HL-60/S4 (cell line): ENCODE measurements around the gene BRI3BP.
"Not testable (repeated sequence)": the region's sequence is repeated elsewhere in the genome, so short reads cannot be mapped to it uniquely, and the experiment has no call there.

Experiments
- in situ Hi-C: fragments of 300-500 bp; cut with MboI; formaldehyde crosslinking; loops from 2 replicates; pipeline ENCODE4 v1.14.3; 2022; ENCODE audit warnings: low sequenced_read_pairs

BRI3BP gene

DNA sequence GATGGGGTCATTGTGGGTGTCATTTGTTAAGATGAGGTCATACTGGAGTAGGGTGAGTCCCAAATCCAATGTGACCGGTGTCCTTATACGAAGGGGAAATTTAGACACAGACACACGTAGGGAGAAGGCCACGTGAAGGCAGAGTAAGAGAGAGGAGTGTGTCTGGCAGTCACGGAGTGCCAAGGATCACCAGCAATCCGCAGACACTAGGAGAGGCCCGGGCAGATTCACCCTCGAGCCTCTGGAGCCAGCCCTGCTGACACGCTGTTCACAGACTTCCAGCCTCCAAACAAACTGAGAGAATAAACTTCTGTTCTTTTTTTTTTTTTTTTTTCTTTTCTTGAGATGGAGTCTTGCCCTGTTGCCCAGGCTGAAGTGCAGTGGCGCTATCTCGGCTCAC is 24.9 kb downstream of the BRI3BP start:
- in situ Hi-C loops, result no loop called here

DNA sequence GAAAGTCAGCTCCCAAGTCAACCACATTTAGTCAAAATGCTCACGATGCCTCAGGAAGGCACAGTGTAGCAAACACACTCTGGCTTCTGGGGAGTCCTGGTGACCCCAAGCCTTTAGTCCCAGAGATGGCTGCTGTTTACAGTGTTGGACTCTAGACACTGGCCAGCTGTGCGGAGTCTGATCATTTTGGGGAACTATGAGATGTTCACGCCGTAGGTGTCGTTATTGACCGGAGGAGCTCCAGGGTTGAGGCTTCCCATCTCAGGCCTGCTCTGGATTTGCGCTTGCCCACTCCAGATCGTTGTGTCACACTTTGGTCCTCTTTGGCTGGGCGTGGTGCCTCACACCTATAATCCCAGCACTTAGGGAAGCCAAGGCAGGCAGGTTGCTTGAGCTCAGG is 27.7 kb downstream of the BRI3BP start:
- in situ Hi-C loops, result no loop called here

DNA sequence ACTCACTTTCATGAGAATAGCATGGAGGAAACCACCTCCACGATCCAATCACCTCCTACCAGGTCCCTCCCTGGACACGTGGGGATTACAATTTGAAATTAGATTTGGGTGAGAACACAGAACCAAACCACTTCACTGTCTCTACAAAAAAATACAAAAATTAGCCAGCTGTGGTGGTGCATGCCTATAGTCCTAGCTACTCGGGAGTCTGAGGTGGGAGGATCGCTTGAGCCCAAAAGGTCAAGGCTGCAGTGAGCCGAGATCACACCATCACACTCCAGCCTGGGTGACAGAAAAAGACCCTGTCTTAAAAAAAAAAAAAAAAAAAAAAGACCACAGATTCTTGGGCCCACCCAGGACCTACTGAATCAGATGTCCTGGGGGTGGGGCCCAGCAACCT is 28.3 kb downstream of the BRI3BP start:
- in situ Hi-C loops, result no loop called here

DNA sequence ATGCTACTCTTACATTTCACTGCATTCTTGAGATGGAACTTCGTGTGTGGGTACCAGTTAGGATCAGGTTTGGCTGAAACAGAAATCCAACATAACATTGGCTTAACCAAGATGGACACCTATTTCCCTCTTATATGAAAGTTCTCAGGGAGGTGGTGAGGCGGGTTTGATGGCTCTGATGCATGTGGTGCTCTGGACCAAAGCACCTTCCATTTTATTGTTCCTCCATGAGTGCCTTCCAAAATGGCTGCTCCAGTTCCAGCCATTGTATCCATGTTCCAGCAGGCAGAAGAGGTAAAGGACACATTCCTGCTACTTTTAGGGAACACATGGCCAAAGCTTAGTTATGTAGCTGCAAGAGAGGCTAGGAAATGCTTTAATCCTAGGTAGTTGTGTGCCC is 29.6 kb downstream of the BRI3BP start:
- in situ Hi-C loops, result no loop called here

DNA sequence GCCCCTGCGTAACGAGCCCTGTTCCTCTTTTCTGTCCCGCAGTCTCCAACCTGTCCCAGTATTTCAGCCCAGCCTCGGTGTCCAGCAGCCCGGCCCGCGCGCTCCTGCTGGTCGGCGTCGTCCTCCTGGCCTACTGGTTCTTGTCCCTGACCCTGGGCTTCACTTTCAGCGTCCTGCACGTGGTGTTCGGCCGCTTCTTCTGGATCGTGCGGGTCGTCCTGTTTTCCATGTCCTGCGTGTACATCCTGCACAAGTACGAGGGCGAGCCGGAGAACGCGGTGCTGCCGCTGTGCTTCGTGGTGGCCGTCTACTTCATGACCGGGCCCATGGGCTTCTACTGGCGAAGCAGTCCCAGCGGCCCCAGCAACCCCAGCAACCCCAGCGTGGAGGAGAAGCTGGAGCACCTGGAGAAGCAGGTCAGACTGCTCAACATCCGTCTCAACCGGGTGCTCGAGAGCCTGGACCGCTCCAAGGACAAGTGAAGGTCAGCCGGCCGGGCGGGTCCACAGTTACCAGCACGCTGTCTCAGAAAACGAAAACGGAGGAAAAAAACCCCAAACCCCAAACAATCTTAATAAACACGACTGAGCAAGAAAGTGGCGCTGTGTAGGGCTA is 31.6 kb downstream of the BRI3BP start:
- in situ Hi-C loops, result no loop called here

DNA sequence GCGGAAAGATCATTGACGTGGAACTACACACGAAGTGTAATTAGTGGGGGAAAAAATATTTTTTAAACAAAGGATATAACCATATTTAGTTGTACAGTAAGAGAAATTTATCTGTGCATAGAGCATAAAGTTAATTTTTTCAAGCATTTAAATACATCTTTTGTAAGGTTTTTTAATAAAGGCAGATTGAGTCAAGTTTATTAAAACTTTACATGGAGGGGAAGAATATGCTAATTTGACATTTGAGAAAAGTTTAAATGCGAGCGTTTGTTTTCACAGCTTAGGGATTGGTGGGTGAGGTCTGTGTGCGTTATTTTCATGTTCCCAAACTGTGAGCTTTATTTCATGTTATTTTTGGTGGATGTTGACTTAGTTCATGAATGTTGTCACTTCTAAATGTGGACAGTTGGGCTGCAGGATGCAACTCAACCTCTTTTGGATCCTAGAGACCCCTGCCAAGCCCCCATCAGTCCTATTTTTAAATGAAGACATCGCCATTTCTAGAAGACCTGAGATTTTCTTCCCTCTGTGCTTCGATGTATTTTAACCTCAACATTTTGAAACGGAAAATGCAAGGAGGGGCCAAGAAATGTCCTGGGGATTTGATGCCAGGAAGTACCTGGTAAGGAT is 32.3 kb downstream of the BRI3BP start:
- in situ Hi-C loops, result no loop called here

DNA sequence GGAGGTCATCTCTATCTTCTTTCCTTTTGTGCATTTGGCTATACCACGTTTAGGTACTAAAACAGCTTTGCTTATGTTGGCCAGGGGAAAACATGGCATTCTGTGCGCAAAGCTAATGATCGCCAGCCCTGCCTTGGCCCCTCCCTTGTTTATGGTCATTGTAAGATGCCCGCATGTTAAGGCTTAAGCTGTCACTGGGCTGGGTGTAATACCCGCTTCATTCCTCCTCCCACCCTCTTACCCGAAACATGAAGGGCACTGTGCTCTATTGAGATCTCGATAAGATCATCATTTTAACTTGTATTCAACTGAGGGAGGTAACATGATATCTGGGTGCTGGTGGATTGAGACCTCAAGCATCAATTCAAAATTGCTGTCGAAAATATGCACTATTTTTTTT is 34.7 kb downstream of the BRI3BP start:
- in situ Hi-C loops, result no loop called here

DNA sequence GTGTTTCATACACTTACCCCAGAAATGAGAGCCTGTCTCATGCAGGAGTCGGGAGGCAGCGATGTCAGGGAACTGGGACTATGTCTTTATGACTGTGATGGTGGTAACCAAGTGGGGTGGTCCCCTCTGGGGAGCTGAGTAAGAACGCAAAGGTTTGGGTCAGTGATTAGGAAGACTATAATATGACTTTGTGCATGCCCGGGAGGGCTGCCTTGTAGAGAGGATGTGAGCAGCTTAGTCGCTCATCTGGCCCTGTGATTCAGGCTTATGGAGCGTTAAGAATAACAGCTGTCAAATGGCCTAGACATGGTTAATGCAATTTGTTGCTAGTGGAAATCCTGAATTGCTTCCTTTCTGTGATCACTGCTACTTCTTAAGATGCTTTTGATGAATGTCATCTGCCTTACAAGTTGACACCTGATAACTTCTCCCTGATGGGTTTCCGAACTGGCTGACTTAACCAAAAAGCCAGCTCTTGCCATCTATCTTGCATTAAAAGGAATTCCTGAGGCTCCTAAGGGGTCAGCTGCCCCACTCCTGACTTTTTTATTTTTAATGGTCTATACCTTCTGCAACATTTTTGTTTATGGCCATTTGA is 36.4 kb downstream of the BRI3BP start:
- in situ Hi-C loops, result no loop called here

DNA sequence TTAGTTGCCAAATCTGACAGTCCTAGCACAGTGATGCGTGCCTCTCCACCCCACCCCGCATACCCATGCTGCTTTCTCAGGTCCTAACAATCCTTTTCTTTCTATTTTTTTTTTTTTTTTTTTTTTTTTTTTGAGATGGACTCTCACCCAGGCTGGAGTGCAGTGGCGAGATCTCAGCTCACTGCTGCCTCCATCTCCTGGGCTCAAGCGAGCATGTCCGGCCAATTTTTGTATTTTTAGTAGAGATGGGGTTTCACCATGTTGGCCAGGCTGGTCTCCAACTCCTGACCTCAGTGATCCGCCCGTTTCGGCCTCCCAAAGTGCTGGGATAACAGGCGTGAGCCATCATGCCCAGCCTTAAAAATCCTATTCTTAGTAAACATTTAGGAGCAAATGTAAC is 38.0 kb downstream of the BRI3BP start:
- in situ Hi-C loops, result not testable (repeated sequence)

DNA sequence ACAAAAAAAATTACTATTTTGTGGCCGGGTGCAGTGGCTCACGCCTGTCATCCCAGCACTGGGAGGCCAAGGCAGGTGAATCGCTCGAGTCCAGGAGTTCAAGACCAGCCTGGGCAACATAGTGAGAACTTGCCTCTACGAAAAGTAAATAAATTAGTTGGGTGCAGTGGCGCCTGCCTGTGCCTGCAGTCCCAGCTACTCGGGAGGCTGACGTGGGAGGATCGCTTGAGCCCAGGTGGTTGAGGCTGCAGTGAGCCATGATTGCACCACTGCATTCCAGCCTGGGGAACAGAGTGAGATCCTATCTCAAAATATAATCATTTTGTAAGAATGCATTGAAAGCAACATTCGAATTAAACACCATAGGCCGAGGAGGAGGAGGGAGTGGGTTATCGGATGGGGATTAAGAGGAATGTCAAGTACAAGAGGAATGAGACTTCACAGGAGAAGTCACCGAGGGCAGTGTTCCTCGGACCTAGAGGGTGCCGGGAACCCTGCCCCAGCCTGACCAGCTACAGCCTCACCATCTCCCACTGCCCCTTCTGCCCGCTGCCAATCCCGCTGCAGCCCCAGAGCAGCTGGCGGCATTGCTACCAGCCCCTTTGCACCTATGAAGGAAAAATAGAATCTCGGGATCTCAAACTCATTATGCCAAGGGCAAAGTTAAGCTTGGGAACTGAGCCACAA is 39.2 kb downstream of the BRI3BP start:
- in situ Hi-C loops, result no loop called here

DNA sequence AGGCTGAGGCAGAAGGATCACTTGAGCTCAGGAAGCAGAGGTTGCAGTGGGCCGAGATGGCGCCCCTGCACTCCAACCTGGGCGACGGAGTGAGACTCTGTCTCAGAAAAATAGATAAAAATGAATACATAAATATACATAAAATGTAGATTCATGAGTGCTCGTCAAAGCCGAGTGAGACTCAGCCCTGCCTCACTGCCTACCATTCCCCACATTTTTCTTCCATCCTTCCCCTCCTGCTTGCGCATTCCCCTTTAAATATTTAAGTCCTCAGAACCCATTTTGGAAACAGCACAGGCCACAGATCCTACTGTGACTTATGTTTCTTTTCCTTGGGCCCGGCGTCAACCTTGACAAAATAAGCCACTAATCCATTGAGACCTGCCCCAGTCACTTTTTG is 39.8 kb downstream of the BRI3BP start:
- in situ Hi-C loops, result no loop called here

DNA sequence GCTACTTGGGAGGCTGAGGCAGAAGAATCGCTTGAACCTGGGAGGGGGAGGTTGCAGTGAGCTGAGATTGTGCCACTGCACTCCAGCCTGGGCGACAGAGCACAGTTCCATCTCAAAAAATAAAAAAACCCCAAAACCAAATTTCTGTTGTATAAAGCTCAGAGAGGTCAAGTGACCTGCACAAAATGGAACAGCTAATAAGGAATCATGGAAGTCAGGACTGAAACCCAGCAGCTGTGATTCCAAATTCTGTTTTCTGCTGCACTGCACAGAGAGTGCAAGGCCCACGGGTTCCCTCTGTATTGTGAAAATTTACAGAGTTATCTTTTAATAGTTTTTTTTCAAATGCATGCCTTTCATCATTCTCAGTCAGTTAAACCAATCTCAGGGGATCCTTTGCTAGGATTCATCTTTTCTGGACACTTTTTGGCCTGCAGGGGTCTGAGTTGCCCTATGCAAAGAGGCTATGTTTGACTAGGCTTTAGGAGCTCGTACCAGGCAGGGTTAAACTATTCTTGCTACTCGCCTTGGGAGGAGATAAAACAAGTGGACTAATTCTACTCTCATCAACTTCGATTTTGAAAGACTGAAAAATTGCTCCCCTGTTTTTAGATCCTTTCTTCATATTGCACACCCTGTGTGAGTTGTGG is 45.7 kb downstream of the BRI3BP start:
- in situ Hi-C loops, result no loop called here

DNA sequence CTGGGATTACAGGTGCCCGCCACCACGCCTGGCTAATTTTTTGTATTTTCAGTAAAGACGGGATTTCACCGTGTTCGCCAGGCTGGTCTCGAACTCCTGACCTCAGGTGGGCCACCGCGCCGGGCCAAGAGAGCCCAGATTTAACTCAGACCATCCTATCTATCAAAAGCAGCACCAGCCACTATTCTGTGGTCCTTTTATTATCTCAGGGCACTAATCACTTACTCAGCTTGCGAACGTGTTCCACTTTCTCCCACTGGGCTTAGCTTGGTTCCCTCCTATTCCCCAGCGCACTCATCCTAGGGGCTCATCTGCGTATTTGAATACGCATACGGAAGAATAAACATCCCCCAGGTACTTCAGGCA is 55.6 kb downstream of the BRI3BP start:
- in situ Hi-C loops, result no loop called here

DNA sequence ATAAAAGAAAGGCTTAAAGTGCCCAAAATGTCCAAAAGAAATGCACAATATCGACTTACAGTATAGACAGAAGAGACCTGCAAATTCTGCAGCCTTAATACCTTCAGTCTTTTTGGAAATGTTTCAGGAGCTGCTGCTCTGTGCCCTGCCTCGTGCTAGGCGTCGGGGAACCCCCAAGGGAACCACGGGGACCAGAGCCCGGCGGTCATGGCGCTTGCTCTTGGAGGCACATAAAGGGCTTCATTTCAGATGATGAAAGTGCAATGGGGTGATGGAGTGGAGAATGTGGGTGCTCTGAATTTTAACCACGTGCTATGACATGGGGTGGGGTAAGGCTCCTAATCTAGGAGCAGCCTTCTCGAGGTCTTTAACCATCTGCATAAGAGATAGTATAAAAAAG is 57.0 kb downstream of the BRI3BP start:
- in situ Hi-C loops, result no loop called here

DNA sequence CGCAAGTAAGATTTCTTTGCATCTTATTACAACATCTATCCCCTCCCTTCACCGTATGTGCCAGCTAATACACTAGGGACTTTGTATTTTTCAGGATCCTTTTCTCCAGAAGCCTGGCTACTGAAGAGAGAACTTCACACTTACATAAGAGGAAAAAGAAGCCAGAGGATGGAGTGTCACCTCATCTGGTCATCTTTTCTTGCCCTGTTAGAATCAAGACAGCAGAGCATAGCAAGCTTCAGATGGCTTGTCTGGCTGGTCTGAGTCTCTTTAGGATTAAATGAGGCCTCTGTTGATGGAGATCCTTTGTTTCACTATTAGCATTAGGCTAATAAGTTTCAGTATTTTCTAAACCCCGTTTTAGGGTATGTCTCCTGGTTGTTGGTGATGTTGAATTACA is 57.4 kb downstream of the BRI3BP start:
- in situ Hi-C loops, result no loop called here

DNA sequence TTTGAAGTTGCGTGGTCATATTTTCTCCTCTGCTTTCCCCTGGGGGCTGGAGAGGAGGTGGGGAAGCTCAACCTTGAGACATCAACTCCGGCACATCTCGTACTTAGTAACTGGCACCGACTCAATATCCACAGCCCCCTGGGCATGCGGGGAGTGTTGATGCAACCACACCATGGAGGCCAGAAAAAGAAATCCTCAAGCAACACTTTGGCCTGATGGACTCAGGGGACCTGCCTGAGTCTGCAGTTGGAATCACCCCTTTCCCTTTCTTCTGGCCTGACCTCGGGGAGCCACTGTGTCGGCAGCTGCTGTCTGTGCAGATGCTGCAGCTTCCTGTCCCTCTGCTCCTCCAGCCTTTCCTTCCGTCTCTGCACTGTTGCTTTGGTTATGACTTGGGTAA is 60.4 kb downstream of the BRI3BP start:
- in situ Hi-C loops, result no loop called here

DNA sequence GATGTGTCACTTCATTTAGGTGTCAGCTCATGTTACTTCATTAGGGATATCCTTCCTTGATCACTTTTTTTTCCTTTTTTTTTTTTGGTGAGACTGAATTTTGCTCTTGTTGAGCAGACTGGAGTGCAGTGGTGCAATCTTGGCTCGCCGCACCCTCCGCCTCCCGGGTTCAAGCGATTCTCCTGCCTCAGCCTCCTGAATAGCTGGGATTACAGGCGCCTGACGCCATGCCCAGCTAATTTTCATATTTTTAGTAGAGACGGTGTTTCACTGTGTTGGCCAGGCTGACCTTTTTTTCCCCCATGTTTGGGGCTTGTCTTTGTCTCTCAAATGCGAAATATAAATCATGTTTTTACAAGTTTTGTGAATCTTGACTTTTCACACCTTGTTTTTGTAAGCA is 62.1 kb downstream of the BRI3BP start:
- in situ Hi-C loops, result no loop called here

DNA sequence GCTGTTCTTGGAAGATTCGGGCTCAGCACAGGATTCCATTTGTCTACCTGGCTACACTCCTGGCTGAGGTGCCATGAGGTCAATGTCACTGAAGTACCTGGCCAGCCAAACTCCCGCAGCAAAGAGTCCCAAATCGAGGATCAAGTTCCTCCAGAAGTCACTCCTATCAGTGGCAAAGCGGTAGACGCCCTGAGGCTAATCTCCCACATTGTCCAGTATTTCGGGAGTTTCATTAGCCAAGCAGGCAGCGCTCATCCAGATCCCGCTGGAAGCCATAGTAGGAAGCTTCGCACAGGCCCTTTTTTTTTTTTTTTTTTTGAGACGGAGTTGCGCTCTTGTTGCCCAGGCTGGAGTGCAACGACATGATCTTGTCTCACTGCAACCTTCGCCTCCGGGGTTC is 62.9 kb downstream of the BRI3BP start:
- in situ Hi-C loops, result no loop called here

DNA sequence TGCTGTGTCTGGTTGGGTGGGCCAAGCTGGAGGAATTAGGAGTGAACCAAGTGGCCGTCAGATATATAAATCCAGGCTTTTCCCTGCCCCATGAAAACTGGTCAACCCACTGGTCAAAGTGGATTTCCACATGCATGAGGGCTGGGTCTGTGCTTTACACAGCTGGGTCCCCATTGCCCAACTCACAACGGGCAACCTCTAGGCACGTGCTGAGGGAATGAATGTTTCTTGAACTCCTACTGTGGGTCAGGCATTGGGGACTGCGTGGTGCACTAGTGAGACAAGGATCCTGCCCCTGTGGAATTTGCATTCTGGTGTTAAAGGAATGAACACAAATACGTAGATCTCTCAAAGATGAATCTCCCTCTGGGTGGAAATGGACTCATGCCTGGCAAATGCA is 64.3 kb downstream of the BRI3BP start:
- in situ Hi-C loops, result no loop called here

DNA sequence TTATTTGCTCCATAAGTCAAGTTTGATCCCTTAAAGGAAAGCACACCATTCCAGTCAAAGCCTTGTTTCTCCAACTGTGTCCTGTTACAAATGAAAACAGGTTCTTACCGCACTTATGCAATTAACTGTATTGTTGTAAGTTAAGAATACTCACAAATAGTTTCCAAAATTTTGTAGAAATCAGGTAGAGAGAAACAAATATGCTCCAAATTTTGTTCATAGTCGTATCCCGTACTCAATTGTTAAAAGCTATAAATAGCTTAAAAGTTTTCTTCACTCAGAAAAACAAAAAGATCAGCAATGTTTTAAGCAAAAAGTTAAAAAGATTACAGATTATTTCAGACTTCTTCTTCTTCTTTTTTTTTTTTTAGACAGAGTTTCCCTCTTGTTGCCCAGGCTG is 67.8 kb downstream of the BRI3BP start:
- in situ Hi-C loops, result no loop called here

DNA sequence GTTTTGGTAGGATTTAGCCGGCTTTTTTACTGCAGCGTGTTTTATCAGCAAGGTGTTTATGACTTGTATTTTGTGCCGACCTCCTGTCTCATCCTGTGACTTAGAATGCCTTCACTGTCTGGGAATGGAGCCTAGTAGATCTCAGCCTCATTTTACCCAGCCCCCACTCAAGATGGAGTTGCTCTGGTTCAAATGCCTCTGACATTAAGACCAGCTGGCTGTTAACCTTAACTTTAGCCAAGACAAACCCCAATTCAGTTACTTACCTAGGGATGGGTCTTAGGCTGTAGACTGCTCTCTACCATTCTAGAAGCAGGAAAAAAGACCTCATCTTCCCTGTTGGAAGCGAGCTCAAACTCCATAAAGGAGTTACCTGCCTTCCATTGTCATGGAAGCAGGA is 70.1 kb downstream of the BRI3BP start:
- in situ Hi-C loops, result not testable (repeated sequence)

DNA sequence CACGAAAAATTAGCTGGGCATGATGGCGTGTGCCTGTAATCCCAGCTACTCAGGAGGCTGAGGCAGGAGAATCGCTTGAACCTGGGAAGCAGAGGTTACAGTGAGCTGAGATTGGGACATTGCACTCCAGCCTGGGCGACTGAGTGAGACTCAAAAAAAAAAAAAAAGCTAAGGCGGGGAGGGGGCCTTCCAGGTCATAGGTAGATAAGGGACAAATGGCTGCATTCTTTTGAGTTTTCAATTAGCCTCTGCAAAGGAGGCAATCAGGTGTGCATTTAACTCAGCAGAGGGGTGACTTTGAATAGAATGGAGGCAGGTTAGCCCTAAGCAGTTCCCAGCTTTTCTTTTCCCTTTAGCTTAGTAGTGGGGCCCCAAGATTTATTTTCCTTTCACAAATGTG is 71.0 kb downstream of the BRI3BP start:
- in situ Hi-C loops, result no loop called here
